Uterus (tissue), 2 donors: ENCODE results near the gene GYPB.
"Not testable (repeated sequence)": the region's sequence is repeated elsewhere in the genome, so short reads cannot be mapped to it uniquely, and the experiment has no call there.

ENCODE experiments used
- CTCF ChIP-seq, 4 experiments: fragments of 200-600 bp in 2 of 4; fragments of 450-650 bp in 2 of 4; sonication (generic) in 2 of 4; IDR thresholded peaks; one replicate each; pipeline ENCODE4 v1.5.1; 2016 to 2019; ENCODE audit warnings: antibody characterized with exemption in 4 of 4, mild to moderate bottlenecking in 2 of 4, moderate library complexity in 1 of 4
- POLR2A ChIP-seq, 2 donors: fragments of 450-650 bp; IDR thresholded peaks; one replicate each; pipeline ENCODE4 v1.6.1; 2016; ENCODE audit warnings: antibody characterized with exemption in 2 of 2, mild to moderate bottlenecking in 1 of 2, moderate library complexity in 1 of 2

DNA sequence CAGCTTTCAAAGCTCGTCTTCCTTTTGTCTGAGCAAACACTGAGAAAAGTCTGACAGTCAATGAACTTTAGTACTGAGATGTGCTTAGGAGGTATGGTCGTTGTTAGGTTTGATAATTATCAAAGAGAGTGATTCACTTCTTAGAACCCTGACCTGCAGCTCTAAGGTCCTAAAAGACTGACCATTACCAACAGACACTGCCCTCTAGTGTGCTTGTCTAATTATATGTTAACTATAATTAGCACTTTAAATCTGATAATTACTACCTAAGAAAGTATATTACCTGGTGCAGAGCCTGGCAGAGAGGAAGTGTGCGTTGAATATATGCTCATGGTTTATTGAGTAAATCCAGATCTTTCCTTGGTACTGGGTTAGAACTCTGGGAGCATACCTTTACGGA is 38.4 kb downstream of the GYPB start:
- TF ChIP-seq CTCF, POLR2A (IDR thresholded peaks at IDR 0.05): not testable (repeated sequence)
